HG03159 (cell line): ENCODE results near the gene PTPRG.

Experiments used
- ATAC-seq: cut with Tn5 transposase; IDR thresholded peaks from one replicate; pipeline ENCODE4 v1.9.1; 2021; ENCODE audit warnings: mild to moderate bottlenecking, moderate library complexity; ENCODE audit not compliant: unreplicated experiment

Gene PTPRG

DNA sequence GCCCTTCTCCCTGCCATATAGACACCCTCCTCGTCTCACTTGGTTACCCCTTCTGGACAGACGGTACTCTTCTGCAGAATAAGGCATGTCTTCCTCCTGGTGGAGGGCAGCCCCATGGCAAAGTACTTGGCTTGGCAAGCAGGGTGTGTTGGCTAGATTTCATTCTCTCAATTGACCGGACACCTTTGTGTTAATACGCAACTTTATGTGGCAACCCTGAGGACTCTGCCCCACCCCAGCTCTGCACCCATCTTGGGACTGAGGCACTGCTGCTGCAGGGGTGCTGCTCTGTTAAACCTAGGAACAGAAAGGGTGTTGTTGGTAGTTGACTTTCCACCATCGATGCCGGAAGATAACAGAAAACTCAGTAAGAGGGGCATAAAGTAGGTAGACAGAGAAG is 55.2 kb downstream of the PTPRG start:
- no peak for ATAC-seq

DNA sequence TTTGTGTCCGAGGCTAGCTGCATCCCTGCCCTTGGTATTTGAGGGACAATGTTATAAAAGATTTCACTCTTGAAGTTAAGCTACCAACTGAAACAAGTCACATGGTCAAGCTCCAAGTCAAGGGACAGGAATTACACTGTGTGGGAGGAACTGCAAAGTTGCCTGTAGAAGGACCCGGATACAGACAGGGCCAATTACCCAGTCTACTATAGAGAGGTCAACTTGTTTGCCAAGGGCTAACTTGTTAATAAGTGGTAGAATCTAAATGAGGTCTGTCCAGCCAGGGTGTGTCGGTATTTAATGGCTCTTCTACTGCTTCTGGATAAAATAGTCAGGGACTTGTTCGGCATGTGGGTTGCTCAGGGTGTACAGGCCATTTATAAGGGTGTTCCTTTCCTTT is 55.7 kb downstream of the PTPRG start:
- ATAC-seq = no peak

DNA sequence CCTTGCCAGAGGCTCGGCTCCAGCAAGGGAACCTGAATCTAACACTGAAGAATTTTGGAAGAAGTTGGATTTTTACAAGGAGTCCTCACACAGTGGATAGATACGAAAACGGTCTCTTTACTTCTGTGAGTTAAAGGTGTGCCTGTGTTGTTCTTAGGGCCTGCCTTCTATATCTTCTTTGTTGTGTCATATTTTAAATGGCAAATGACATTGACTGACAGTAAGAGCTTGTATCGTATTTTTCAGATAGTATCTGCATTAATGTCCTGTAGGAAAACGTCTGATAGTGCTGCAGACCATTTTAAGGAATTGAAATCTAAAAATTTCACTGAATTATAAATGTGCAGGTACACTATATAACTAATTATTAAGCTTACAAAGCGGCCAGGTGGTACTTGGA is 56.3 kb downstream of the PTPRG start:
- no peak for ATAC-seq

DNA sequence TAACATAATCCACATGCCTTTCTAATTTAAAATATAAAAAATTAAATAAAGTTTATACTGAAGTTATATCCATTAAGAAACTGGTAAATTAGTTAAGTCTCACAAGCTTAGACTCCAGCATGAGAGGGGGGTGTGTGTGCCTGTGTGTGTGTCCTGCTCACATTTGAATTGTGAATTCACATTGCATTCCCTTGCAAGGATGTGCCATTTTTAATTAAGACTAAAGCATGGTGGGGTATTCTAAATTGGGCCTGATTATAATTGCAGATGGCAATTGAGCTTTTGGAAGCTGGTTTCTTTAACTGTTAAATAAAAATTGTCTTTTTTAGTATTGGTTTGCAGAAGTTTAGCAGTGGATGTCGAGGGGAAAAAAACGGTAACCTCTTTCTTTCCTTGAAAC is 56.9 kb downstream of the PTPRG start:
- ATAC-seq = no peak

DNA sequence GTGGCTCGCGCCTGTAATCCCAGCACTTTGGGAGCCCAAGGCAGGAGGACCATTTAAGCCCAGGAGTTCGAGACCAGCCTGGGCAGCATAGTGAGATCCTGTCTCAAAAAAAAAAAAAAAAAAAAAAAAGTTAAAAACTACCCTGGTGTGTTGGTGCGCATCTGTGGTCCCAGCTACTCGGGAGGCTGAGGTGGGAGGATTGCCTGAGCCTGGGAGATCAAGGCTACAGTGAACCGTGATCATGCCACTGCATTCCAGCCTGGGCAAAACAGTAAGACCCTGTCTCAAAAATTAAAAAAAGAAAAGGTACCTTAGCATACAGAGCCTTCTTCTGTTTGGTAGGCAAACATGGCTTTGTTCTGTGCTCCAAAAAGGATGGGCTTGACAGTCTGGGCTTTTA is 57.5 kb downstream of the PTPRG start:
- no peak for ATAC-seq

DNA sequence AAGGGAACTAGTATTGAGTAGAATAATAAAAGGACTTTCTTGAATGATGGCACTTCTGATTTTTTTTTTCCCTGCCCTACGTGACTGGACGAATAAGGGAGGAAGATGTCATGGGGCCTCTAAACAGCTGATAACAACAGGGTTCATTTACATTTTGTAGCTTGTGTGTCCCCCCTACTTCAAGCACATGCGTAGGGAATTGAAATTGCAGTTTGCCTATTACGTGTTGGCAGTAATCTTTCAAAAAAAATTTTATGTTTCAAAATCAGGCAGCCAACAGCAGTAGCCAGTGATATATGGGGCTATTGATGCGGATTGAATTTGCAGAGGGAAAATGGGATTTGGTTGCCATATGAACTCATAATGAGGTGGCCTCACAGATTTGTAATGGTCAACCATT is 58.7 kb downstream of the PTPRG start:
- no peak for ATAC-seq

DNA sequence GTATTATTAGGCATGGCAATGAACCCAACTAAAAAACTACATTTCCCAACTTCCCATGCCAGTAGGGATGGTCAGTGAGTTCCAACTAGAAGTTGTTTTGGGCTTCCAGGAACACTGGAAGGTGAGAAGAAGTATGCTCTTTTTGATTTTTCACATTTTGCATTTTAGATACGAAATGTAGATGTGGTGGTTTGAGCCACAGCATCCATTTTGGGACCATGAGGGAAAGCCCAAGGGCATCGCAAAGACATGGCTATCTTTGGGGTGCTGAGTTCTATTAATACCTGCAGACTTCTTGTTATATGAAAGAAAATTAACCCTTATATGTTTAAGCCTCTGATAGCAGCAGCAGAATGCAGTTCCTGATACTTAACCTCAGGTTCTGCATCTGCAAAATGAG is 62.9 kb downstream of the PTPRG start:
- no peak for ATAC-seq

DNA sequence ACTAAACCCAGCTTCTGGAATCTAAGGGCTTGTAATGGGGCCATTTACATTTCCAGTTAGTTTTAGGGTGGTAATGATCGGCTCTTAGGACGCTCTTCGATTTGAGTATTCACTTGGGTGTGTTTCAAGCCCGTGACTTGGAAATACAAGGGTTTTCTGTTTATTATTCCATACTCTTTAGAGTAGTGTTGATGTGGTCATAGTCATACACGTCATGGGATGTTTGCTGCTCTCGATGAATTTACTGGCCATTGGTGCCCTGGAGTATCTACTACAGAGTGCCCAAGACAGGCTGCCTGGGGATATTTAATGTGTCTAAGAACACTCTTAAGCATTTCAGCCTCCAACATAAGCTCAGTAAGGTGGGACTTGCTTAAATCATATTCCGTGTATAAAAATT is 64.1 kb downstream of the PTPRG start:
- ATAC-seq = no peak

DNA sequence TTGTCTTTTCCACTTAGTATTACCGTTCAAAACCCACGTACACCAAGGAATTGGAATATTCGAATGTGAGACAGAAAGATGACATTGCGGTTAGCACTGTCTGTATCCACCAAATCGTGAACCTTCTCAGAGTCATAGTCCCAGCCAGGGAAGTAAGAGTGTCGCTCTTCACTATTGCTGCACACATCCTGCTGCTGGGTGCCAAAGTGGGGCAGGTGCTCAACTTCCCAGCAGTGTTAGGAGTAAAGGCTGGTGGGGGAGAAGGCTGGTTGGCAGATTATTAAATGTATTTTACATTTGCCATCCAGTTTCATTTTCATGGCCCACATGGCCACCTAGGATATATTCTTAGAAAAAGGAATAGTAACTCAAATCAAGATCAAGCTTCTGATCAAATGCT is 65.1 kb downstream of the PTPRG start:
- no peak for ATAC-seq

DNA sequence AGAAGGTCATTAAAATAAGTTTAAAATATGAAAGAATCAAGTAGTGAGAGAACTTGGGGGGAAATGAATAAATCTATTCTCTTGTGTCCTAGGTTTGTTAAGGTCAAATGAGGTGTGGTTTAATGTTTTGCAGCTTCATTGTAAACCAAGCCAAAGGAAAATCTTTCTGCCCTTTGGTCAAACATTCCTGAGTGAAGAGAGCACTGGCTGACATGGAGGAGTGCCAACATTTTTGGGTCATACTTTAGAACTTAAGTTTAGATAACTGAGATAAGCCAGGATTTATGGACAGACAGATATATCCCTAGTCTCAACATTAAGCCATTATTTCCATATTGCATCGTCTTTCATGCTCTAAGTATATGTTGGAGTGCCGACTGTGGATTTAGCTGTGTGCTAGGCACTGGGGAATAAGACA is 66.4 kb downstream of the PTPRG start:
- ATAC-seq = no peak

DNA sequence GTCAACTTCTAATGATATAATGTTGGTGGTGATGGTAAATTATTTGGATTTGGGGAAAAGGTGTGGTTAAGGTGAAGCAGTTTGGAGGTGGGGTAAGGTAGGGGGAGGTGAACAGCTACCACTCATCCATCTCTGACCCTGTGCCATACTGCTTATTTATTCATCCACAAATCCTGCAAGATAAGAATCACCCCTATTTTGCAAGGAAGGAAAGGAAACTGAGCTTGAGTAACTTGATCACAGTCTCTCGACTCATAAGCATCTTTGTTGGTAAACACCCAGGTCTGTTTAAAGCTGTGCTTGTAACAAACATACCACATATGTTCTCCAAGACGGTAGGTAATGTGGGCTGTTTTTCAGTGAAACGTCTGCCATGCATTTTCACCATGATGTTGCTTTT is 67.3 kb downstream of the PTPRG start:
- ATAC-seq = no peak

DNA sequence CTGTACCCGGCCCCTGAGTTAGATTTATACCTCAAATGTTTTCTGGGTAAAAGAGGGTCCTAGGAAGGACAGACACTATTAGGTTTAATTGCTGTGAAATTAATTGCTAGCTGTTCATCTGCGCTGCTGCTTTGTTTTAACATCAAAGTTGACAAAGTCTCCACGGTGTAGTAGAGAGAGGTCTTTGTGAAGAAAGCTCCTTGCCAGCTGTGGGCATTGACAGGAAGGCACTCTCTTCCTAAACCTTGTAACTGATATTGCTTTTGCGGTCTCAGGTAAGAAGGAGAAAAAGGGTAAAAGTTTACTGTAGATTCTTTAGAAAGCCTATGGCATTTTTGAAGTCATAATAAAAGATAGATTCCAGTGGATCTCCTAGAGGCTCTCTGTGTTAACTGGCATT is 68.1 kb downstream of the PTPRG start:
- ATAC-seq = no peak

DNA sequence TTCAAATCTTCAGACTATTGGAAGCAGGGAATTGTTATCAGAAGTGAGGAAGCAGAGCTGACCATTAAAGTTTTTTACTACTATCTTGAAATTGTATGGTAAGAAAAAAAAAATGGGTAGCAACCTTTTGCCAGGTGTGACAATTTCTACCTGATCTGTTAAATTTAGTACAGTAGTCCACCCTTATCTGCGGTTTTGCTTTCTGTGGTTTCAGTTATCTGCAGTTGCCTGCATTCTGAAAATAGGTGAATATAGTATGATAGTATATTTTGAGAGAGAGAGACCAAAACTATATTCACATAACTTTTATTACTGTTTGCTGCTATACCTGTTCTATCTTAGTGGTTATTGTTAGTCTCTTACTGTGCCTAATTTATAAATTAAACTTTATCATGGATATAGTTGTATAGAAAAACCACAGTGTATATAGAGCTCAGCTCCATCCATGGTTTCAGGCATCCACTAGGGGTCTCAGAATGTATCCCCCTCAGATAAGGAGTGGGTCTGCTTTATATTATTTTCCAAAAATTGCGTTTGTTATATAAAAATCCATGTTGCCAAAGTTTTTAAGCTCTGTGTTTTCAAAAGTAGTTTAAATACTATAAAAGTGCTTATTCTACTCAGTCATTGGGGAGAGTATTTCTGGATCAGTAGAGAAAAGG is 69.9 kb downstream of the PTPRG start:
- ATAC-seq = no peak

DNA sequence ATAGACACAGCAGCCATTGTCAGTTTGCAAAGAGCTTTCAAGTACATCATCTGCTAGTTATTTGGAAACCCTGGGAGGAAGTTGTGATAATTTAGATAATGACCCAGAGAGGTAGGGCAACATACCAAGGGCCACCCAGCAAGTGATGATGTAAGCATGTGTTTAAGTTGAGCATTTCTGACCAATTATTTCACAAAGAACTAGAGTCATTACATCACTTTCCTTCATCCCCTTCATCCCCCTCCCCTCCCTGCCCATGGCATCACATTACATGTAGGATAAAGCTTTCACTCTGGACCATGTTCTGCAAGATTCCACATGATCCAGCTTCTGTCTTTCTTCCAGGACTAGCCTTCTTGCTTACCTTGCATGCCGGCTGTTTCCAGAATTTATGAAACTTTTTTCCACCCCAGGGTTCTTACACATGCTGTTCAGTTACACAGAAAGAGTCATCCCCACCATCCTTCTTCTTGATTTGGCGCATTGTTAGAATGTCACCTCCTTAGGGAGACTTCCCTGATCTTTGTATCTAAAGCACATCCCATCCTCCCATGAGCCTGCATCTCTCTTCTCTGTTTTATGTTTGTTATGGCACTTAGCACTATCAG is 71.3 kb downstream of the PTPRG start:
- ATAC-seq = no peak

DNA sequence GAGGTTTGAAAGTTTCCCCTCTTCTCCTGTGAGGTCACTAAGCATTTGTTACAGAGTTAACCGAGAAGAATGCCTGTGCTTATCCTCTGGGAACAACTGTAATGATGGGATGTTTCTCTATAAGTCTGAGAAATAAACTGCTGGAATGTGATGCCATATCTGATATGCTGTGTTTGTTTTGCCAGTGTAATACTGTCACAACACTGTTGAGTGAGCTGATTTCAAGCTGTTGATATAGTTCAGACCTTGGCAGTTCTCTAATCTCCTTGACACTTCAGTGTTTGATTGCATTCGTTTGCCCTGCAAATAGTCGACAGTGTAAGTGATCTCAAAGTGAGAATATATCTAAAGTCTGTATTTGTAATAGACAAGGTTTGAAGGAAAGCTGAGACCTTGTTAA is 73.3 kb downstream of the PTPRG start:
- ATAC-seq = no peak

DNA sequence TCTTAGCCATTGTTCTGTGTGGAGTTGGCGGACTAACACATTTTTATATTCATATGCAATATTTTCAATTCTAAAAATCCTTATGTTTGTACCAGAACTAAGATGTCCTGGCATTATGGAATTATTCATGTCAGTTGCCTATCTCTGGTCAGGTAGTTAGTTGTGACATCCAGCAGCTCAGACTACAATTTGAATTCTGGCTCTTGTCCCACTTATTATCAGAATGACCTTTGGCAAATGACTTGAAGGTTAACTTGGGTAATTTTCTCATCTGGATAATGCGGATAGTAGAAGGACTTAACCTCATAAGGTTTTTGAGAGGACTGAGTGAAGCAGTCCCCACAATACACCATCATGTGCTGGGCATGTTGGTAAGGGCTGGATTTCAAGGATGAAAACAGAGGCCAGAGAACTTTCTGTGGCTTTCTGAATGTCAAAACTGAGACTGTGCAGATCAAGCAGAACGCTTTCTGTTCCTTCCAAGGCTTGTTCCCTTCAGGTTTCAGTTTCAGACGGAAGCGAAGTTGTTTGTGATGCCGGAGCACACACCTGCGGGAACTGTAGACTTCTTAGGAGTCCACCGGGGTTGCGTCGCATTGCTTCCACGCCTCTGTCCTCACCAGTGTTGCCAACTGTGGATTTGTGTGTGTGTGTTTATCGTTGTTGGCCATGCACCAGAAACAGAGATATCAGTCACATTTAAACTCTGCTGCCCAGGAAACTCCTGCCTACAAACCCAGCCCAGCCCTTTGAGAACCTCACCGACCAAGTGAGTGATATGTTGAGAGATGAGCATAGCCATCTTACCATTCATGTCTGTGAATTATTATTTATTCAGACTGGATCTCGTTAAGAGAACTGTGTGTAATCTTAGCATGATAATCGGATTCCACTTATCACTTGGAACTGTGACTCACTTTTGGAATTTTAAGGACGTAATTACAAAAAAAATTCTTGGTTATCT is 76.0 kb downstream of the PTPRG start:
- peak; percentile 83 for ATAC-seq

DNA sequence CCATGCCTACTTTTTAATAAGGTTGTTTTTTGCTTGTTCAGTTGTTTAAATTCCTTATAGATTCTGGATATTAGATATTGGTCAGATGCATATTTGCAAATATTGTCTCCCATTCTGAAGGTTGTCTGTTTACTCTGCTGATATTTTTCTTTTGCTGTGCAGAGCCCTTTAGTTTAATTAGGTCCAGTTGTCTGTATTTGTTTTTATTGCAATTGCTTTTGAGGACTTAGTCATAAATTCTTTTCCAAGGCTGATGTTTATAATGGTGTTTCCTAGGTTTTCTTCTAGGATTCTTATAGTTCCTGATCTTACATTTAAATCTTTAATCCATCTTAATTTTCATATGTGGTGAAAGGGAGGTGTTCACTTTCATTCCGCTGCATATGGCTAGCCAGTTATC is 77.4 kb downstream of the PTPRG start:
- ATAC-seq = no peak

DNA sequence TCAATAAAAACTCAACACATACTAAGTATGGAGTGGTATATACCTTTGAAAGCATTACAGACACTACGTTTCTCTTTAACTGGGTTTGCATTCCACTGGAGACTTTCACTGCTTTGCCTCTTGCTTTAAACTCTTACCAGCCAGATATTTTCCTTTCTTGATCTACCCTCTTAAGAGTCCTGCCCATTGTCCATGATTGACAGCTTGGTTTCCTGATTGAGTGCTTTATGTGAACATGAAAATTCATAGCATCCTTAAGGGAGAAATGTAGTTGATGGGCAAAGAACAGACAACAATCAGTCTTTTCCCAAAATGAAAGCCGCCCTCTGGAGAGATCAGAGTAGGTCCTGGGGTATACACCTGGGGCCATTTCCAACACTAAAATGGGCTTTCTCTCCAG is 78.6 kb downstream of the PTPRG start:
- no peak for ATAC-seq

DNA sequence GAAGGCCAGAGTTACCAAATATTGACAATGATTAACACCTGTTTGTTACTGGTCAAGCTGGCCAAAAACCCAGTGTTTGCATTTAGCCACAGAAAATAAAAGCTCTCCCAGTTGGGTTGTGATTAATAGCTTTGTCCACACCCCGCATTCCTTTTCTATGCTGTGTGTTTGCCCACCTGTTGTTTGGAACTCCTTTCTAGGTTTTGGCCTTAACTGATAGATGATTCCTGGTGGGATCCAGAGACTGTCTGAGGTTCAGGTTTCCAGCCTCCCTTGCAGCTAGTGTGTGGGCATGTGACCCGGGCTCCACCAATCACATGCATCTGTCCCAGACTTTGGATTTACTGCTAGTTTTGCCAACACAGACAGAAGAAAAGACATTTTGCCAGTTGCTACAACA is 83.8 kb downstream of the PTPRG start:
- ATAC-seq = no peak

DNA sequence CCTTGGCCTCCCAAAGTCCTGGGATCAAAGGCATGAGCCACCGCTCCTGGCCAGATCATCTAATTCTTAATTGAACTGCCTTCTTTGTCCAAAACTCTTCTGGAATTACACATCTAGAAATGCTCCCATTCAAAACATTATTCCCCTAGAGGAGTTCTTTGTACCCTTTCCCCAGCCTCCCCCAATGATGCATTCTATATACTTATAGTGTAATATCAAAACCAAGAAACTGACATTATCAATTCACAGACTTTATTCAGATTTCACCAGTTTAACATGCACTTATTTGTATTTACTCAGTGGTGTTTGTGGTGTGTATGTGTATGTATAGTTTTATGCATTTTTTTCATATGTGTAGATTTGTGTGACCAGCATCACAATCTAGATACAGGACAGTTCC is 85.0 kb downstream of the PTPRG start:
- no peak for ATAC-seq

DNA sequence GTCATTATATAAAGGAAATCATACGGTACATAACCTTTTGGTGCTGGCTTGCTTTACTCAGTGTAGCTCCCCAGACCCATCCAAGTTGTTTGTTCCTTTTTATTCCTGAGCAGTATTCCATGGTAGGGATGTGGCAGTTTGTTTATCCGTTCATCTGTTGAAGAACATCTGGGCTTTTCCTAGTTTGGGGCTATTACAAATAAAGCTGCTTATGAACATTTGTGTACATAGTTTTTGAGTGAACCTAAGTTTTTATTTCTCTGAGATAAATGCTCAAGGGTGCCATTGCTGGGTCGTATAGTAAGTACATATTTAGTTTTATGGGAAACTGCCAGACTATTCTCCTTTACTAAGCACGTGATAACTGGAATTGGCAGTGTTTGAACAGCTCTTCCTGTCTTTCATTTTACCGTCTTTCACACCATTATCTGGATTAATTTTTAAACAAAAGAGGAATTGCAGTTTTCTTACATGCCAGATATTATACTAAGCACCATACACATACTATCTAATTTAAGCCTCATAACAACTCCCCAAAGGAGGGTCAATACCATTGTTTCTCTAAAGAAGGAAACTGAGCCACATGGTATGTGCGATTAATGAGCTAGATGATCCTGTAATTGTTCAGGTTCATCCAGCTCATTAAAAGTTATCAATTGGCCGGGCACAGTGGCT is 85.6 kb downstream of the PTPRG start:
- no peak for ATAC-seq
